Stimulated activated CD8-positive, alpha-beta memory T cell treated with anti-CD3 and anti-CD28 coated beads, Interleukin-12 subunit alpha, Interleukin-12 subunit beta, amount 100 ng/mL, for 24 hours (primary cell): ENCODE data around the gene LIN37.
"Not testable (repeated sequence)": the region's sequence is repeated elsewhere in the genome, so short reads cannot be mapped to it uniquely, and the experiment has no call there.

Source experiments
- DNase-seq: peaks from one replicate; pipeline ENCODE4 v3.0.0-alpha.2; 2020; ENCODE audit errors: extremely low read depth

Gene LIN37

DNA sequence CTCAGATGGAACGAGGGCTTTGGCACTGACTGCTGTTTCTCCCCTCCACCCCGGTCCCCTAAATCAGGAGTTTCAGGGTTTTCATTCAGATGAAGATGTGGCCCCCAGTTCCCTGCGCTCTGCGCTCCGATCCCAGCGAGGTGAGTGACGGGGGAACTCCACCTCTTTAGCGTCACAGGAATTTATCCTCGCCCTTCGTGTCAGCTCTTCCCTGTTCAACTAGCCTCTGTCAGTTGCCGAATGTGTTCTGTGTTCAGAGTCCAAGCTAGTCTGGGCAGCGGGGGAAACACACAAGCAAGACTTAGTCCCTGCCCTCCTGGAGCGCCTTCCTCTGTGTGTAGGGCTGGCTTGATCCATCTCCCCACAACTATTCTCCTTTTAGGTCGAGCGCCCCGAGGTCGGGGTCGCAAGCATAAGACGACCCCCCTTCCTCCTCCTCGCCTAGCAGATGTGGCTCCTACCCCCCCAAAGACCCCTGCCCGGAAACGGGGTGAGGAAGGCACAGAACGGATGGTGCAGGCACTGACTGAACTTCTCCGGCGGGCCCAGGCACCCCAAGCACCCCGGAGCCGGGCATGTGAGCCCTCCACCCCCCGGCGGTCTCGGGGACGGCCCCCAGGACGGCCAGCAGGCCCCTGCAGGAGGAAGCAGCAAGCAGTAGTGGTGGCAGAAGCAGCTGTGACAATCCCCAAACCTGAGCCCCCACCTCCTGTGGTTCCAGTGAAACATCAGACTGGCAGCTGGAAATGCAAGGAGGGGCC lies 28.8 kb upstream of the LIN37 start:
- DNase-seq, result no peak

- DNase-seq, result no peak
These were observed 28.2 kb upstream of the LIN37 start for GRCh38 chr19:35720163-35720524.

GRCh38 chr19:35720648-35721047 lies 27.7 kb upstream of the LIN37 start:
- DNase-seq, result no peak

DNA sequence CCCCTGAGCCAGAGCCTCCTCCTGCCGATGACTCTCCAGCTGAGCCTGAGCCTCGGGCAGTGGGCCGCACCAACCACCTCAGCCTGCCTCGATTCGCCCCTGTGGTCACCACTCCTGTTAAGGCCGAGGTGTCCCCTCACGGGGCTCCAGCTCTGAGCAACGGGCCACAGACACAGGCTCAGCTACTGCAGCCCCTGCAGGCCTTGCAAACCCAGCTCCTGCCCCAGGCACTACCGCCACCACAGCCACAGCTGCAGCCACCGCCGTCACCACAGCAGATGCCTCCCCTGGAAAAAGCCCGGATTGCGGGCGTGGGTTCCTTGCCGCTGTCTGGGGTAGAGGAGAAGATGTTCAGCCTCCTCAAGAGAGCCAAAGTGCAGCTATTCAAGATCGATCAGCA lies 27.0 kb upstream of the LIN37 start:
- DNase-seq, result no peak

DNA sequence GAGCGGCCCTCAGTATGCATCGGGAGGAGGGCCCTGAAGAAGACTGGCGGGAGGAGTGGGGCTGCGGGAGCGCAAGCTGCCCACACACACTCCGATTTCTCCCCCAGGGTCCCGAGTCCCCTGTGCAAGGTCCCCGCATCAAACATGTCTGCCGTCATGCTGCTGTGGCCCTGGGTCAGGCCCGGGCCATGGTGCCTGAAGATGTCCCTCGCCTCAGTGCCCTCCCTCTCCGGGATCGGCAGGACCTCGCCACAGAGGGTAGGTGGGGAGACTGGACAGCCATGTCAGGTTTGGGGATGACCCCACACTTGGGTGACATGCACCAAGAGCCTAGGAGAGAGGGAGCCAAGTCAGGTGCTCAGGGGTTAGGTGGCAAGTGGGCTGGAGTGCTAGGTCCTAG lies 25.9 kb upstream of the LIN37 start:
- no peak for DNase-seq

GRCh38 chr19:35722897-35723296 lies 25.5 kb upstream of the LIN37 start:
- DNase-seq, result no peak

DNA sequence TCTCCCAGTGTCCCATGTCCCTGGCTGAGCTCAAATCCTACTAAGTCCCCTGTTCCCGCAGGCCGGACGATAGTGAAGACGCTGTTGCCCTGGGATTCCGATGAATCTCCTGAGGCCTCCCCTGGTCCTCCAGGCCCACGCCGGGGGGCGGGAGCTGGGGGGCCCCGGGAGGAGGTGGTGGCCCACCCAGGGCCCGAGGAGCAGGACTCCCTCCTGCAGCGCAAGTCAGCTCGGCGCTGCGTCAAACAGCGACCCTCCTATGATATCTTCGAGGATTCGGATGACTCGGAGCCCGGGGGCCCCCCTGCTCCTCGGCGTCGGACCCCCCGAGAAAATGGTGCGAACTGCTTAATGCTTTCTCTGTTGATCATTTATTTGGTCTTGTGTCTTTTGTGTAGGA lies 24.7 kb upstream of the LIN37 start:
- no peak for DNase-seq

DNA sequence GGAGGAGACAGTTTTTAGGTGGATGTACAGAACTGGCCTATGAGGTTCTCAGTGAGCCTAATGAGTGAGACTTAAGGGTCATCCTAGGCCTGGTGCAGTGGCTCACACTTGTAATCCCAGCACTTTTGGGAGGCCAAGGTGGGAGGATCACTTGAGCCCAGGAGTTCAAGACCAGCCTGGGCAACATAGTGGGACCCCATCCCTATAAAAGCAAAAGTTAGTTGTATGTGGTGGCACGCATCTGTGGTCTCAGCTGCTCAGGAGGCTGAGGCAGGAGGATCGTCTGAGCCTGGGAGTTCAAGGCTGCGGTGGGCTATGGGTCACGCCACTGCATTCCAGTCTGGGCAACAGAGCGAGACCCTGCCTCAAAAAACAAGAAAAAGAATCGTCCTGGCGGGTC lies 24.2 kb upstream of the LIN37 start:
- not testable (repeated sequence) for DNase-seq

DNA sequence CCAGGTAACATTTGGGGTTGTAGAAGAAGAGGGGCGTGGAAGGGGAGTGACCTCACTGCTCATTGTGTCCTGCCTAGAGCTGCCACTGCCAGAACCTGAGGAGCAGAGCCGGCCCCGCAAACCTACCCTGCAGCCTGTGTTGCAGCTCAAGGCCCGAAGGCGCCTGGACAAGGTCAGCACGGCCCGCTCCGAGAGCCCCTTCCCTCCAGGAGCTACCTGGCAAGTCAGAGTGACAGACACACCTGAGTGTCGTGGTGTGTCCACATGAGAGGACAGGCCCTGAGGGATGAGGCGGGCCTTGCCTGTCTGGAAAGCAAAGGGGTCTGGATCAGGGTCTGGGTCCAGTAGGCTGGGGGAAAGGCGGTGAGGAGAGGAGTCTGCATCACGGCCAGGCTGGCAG lies 23.8 kb upstream of the LIN37 start:
- no peak for DNase-seq

GRCh38 chr19:35725216-35725861 lies 23.0 kb upstream of the LIN37 start:
- no peak for DNase-seq

DNA sequence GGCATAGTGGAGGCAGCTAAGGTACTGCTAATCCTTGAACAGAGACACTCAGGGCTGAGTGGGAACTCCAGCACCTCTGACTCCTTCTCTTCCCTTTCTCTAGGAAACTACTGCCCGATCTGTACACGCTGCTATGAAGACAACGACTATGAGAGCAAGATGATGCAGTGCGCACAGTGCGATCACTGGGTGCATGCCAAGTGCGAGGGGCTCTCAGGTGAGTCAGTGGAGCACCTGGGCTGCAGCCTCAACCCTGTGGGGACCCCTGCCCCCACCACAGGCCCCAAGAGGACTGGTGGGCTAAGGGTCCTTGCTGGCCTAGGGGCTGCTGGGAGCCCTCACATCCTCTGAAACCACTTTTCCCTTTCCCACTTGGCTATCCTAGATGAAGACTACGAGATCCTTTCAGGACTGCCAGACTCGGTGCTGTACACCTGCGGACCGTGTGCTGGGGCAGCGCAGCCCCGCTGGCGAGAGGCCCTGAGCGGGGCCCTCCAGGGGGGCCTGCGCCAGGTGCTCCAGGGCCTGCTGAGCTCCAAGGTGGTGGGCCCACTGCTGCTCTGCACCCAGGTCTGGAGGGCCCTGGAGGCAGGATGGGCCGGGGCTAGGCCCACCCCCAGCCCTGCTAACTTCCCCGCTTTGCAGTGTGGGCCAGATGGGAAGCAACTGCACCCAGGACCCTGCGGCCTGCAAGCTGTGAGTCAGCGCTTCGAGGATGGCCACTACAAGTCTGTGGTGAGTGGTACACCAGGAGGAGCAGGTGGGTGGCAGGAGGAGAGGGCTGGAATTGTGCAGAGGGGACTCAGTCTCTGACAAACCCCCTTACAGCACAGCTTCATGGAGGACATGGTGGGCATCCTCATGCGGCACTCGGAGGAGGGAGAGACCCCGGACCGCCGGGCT lies 21.1 kb upstream of the LIN37 start:
- DNase-seq, result no peak

- DNase-seq, result no peak
These were observed 20.2 kb upstream of the LIN37 start for GRCh38 chr19:35727956-35728706.

DNA sequence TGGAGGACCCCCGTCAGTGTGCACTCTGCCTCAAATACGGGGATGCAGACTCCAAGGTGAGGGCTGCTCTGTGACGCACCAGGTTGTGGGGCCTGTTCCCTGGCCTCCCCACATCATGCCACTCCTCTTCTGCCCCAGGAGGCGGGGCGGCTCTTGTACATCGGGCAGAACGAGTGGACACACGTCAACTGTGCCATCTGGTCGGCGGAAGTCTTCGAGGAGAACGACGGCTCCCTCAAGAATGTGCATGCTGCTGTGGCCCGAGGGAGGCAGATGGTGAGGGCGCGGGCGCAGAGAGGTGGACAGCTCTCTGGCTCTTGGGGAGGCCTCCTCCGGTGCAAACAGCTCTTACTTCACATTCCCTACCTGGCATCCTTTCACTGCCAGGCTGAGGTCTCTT lies 19.4 kb upstream of the LIN37 start:
- no peak for DNase-seq

GRCh38 chr19:35729763-35730162 lies 18.6 kb upstream of the LIN37 start:
- no peak for DNase-seq

- DNase-seq, result no peak
These were observed 18.1 kb upstream of the LIN37 start for GRCh38 chr19:35730326-35730725.

GRCh38 chr19:35731353-35731752 lies 17.0 kb upstream of the LIN37 start:
- DNase-seq, result no peak

DNA sequence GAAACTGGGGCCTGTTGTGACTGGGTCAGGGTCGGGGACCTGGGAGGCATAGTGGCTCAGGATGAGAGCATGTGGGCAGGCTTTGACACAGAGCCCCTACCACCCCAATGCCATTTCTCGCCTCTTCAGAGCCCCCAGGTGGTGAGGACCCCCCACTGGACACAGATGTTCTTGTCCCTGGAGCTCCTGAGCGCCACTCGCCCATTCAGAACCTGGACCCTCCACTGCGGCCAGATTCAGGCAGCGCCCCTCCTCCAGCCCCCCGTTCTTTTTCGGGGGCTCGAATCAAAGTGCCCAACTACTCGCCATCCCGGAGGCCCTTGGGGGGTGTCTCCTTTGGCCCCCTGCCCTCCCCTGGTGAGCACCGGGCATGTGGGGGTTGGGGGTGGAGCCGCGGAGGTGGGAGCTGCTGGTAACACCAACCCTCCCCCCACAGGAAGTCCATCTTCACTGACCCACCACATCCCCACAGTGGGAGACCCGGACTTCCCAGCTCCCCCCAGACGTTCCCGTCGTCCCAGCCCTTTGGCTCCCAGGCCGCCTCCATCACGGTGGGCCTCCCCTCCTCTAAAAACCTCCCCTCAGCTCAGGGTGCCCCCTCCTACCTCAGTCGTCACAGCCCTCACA lies 16.5 kb upstream of the LIN37 start:
- no peak for DNase-seq

- DNase-seq, result no peak
These were observed 15.7 kb upstream of the LIN37 start for GRCh38 chr19:35732540-35733179.

DNA sequence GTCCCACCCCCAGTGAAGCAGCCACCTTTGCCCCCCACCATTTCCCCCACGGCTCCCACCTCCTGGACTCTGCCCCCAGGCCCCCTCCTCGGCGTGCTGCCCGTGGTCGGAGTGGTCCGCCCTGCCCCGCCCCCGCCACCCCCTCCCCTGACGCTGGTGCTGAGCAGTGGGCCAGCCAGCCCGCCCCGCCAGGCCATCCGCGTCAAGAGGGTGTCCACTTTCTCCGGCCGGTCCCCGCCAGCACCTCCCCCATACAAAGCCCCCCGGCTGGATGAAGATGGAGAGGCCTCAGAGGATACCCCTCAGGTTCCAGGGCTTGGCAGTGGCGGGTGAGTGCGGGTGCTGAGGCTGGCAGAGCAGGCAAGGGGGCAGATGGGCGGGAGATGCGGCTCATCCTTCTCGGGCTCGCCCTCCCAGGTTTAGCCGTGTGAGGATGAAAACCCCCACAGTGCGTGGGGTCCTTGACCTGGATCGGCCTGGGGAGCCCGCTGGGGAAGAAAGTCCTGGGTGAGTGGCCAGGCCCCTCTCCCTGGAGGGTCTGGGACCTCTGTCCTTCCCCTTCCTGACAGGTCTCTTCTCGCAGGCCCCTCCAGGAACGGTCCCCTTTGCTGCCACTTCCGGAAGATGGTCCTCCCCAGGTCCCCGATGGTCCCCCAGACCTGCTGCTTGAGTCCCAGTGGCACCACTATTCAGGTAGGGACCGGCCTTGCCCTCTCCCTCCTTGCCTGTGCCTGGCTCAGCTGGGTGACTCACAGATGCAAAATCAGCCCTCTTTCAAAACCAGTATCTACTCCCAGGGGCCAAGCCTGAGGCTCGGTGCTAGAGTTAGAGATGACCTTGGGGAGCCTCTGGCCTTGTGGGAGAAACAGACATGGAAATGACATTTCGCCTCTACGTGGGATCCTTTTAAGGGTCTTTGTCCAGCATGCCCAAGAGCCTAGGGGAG lies 14.9 kb upstream of the LIN37 start:
- no peak for DNase-seq

- no peak for DNase-seq
These were observed 14.1 kb upstream of the LIN37 start for GRCh38 chr19:35734273-35734672.
